ENCODE data around the gene MANEAL.

MANEAL gene

GRCh38 chr1:37794372-37795339, 1.0 kb downstream of the MANEAL start:
- Histone ChIP-seq H3K4me1 (ENCODE audit: control insufficient read depth, insufficient read depth, low read length) (peaks cover 7% of the 10 kb centered on the region; the same call in 1 of the 2 replicates), H3K36me3 (ENCODE audit: control insufficient read depth in 2 of 2, insufficient read depth in 1 of 2, low read length in 2 of 2) (peaks cover 13 to 40% of the 10 kb centered on the region in 2 experiments; a peak in 2 of 3 replicates), H3K27ac (ENCODE audit: extremely low read depth, low read depth, low read length) (peak overlapping the region; percentile 88; the same call in 1 of the 2 replicates), H3K9me3 (ENCODE audit: control insufficient read depth, insufficient read depth, low read depth, low read length) (no peaks in the 10 kb centered on the region), H3K4me3 (ENCODE audit: low read depth, low read length) (peak overlapping the region; percentile 70)
- POLR2A ChIA-PET: interaction anchor here (0.8 to 0.9 kb wide), 3 partner anchors 12 to 65 kb away, joined by 3 to 13 read pairs (median 3); partner anchors contain the start of genes C1orf122, MTF1 and YRDC
- CTCF ChIA-PET: interaction anchor here (0.6 to 1.0 kb wide), 2 partner anchors 13 to 66 kb away, joined by 4 read pairs; partner anchors contain the start of genes C1orf122 and YRDC
- TF ChIP-seq INSM2 (tag by site-specific recombination; IDR thresholded peaks at IDR 0.05) (no peak), ZNF140 (tag by site-specific recombination; IDR thresholded peaks at IDR 0.05) (peak; percentile 22; the same call in 1 of the 2 replicates), ZNF600 (tag by site-specific recombination; IDR thresholded peaks at IDR 0.05) (0 out of 2 replicates have a peak, but pooled peaks have one; percentile 8), ZBTB48 (tag by site-specific recombination; IDR thresholded peaks at IDR 0.05) (peak; percentile 41; the same call in 1 of the 2 replicates), HOXA7 (CRISPR knock-in tag; IDR thresholded peaks at IDR 0.05; ENCODE audit: borderline replicate concordance) (no peak), ZNF398 (tag by site-specific recombination; IDR thresholded peaks at IDR 0.05) (0 out of 2 replicates have a peak, but pooled peaks have one; percentile 11), ZNF416 (tag by site-specific recombination; IDR thresholded peaks at IDR 0.05) (no peak), ZNF223 (tag by site-specific recombination; IDR thresholded peaks at IDR 0.05) (no peak), ZBTB7A (tag by site-specific recombination; IDR thresholded peaks at IDR 0.05; ENCODE audit: low read depth) (no peak), ZNF24 (tag by site-specific recombination; IDR thresholded peaks at IDR 0.05) (no peak), ZNF146 (tag by site-specific recombination; IDR thresholded peaks at IDR 0.05) (no peak), ZNF394 (tag by site-specific recombination; IDR thresholded peaks at IDR 0.05; ENCODE audit: borderline replicate concordance) (no peak), CTCF (tag by site-specific recombination; IDR thresholded peaks at IDR 0.05) (peak; percentile 73), ZNF544 (tag by site-specific recombination; IDR thresholded peaks at IDR 0.05) (no peak), ZBTB1 (tag by site-specific recombination; IDR thresholded peaks at IDR 0.05) (no peak), ZBTB10 (tag by site-specific recombination; IDR thresholded peaks at IDR 0.05) (0 out of 2 replicates have a peak, but pooled peaks have one; percentile 33), ZBTB8A (tag by site-specific recombination; IDR thresholded peaks at IDR 0.05) (no peak; the same call in none of the 2 replicates), ZNF704 (tag by site-specific recombination; IDR thresholded peaks at IDR 0.05) (no peak), ZNF248 (tag by site-specific recombination; IDR thresholded peaks at IDR 0.05) (no peak)
- TF ChIP-seq, protein P1, sequence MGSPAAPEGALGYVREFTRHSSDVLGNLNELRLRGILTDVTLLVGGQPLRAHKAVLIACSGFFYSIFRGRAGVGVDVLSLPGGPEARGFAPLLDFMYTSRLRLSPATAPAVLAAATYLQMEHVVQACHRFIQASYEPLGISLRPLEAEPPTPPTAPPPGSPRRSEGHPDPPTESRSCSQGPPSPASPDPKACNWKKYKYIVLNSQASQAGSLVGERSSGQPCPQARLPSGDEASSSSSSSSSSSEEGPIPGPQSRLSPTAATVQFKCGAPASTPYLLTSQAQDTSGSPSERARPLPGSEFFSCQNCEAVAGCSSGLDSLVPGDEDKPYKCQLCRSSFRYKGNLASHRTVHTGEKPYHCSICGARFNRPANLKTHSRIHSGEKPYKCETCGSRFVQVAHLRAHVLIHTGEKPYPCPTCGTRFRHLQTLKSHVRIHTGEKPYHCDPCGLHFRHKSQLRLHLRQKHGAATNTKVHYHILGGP (tag by site-specific recombination; IDR thresholded peaks at IDR 0.05): no peak
- TF ChIP-seq, protein P2, sequence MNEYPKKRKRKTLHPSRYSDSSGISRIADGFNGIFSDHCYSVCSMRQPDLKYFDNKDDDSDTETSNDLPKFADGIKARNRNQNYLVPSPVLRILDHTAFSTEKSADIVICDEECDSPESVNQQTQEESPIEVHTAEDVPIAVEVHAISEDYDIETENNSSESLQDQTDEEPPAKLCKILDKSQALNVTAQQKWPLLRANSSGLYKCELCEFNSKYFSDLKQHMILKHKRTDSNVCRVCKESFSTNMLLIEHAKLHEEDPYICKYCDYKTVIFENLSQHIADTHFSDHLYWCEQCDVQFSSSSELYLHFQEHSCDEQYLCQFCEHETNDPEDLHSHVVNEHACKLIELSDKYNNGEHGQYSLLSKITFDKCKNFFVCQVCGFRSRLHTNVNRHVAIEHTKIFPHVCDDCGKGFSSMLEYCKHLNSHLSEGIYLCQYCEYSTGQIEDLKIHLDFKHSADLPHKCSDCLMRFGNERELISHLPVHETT (tag by site-specific recombination; IDR thresholded peaks at IDR 0.05): no peak
- TF ChIP-seq, protein P3, sequence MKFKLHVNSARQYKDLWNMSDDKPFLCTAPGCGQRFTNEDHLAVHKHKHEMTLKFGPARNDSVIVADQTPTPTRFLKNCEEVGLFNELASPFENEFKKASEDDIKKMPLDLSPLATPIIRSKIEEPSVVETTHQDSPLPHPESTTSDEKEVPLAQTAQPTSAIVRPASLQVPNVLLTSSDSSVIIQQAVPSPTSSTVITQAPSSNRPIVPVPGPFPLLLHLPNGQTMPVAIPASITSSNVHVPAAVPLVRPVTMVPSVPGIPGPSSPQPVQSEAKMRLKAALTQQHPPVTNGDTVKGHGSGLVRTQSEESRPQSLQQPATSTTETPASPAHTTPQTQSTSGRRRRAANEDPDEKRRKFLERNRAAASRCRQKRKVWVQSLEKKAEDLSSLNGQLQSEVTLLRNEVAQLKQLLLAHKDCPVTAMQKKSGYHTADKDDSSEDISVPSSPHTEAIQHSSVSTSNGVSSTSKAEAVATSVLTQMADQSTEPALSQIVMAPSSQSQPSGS (tag by site-specific recombination; IDR thresholded peaks at IDR 0.05; ENCODE audit: low read depth): no peak
